HS-5 (cell line): Measurements from ENCODE around the gene TRPM5.

ENCODE experiments used
- DNase-seq: peaks from one replicate; pipeline ENCODE4 v3.0.0-alpha.2; 2012; ENCODE audit warnings: low read depth

Gene TRPM5

GRCh38 chr11:2420502-2421225, 23.6 kb downstream of the TRPM5 start:
- DNase-seq: no peak

- DNase-seq: peak; percentile 30
These were observed 24.4 kb downstream of the TRPM5 start for GRCh38 chr11:2419638-2420501.

- DNase-seq: no peak
These were observed 25.5 kb downstream of the TRPM5 start for GRCh38 chr11:2418693-2419360.

GRCh38 chr11:2417856-2418692, 26.2 kb downstream of the TRPM5 start:
- no peak for DNase-seq

GRCh38 chr11:2416765-2417164, 27.5 kb downstream of the TRPM5 start:
- no peak for DNase-seq

- DNase-seq: no peak
These were observed 28.5 kb downstream of the TRPM5 start for GRCh38 chr11:2415601-2416380.

- DNase-seq: no peak
These were observed 29.1 kb downstream of the TRPM5 start for GRCh38 chr11:2415171-2415570.

- DNase-seq: no peak
These were observed 29.7 kb downstream of the TRPM5 start for GRCh38 chr11:2414616-2415015.

GRCh38 chr11:2413742-2414579, 30.4 kb downstream of the TRPM5 start:
- DNase-seq: no peak

GRCh38 chr11:2412323-2412722, 32.0 kb downstream of the TRPM5 start:
- DNase-seq: no peak

- DNase-seq: no peak
These were observed 32.6 kb downstream of the TRPM5 start for GRCh38 chr11:2411446-2412305.

GRCh38 chr11:2410616-2411015, 33.7 kb downstream of the TRPM5 start:
- DNase-seq: no peak

- DNase-seq: no peak
These were observed 34.5 kb downstream of the TRPM5 start for GRCh38 chr11:2409611-2410468.

GRCh38 chr11:2409126-2409525, 35.2 kb downstream of the TRPM5 start:
- no peak for DNase-seq

GRCh38 chr11:2408671-2409070, 35.6 kb downstream of the TRPM5 start:
- DNase-seq: no peak

GRCh38 chr11:2406878-2407410, 37.4 kb downstream of the TRPM5 start:
- no peak for DNase-seq

- no peak for DNase-seq
These were observed 37.9 kb downstream of the TRPM5 start for GRCh38 chr11:2406451-2406850.

- no peak for DNase-seq
These were observed 39.5 kb downstream of the TRPM5 start for GRCh38 chr11:2404735-2405196.
